RWPE1 (cell line): ENCODE measurements around the gene ATXN7L2.

Source experiments
- CTCF ChIA-PET: fragments of 350-600 bp; sonication (Branson Sonifier 250); formaldehyde crosslinking; extraction: SDS; loops from one replicate; lab custom pipeline; 2021; lab: Yijun Ruan, JAX
- POLR2A ChIA-PET: fragments of 400-600 bp; formaldehyde crosslinking; extraction: SDS; loops from one replicate; lab custom pipeline; 2020; ENCODE audit warnings: antibody characterized with exemption; ENCODE audit not compliant: low non-redundant PET; lab: Yijun Ruan, JAX
- DNase-seq: peaks from one replicate; pipeline ENCODE4 v3.0.0; 2012; ENCODE audit warnings: low spot score
- H3K27ac ChIP-seq: fragments of 450-650 bp; 2 replicates; pipeline ENCODE4 v1.5.1; 2017
- CTCF ChIP-seq: fragments of 450-650 bp; conservative IDR thresholded peaks from 2 replicates; pipeline ENCODE4 v1.5.1; 2017; ENCODE audit warnings: low read depth, mild to moderate bottlenecking

ATXN7L2 gene

GRCh38 chr1:109509176-109510134 lies 25.8 kb downstream of the ATXN7L2 start, which contains the start of gene AMIGO1:
Gene AMIGO1 (minus strand): TSS chr1:109509727. CDS start chr1:109508912, 815 bp downstream.
- no peak for TF ChIP-seq CTCF
- ChIA-PET POLR2A (interaction anchor here (0.6 kb wide), 1 partner anchor 12 kb away, joined by 3 read pairs; no protein-coding TSS in a partner anchor), CTCF (interaction anchor here (0.6 to 6.9 kb wide), 4 partner anchors 13 to 23 kb away, joined by 3 to 41 read pairs (median 6); partner anchors contain the start of gene CYB561D1)
- peak; percentile 67 for DNase-seq
- H3K27ac ChIP-seq, result peak within 1 kb of the TSS; percentile 30; the same call in 1 of the 2 replicates

GRCh38 chr1:109513110-109513710 lies 29.5 kb downstream of the ATXN7L2 start:
- H3K27ac ChIP-seq, result no peak overlapping the region
- no peak for DNase-seq
- no peak for TF ChIP-seq CTCF
- ChIA-PET CTCF (interaction anchor here (0.5 to 1.6 kb wide), 3 partner anchors 19 to 126 kb away, joined by 3 to 8 read pairs (median 3); partner anchors contain the start of gene CYB561D1), POLR2A (no interaction called here)

- H3K27ac ChIP-seq, result no peak overlapping the region
- no peak for TF ChIP-seq CTCF
- DNase-seq, result no peak
- POLR2A ChIA-PET, result no interaction called here
- CTCF ChIA-PET, result interaction anchor here (1.0 to 1.6 kb wide), 3 partner anchors 17 to 126 kb away, joined by 3 to 11 read pairs (median 4); no protein-coding TSS in a partner anchor
These were observed 31.1 kb downstream of the ATXN7L2 start for GRCh38 chr1:109514846-109515245.

GRCh38 chr1:109516872-109517271 lies 33.2 kb downstream of the ATXN7L2 start:
- H3K27ac ChIP-seq, result no peak overlapping the region
- no peak for TF ChIP-seq CTCF
- DNase-seq, result no peak
- CTCF ChIA-PET, result interaction anchor here (0.8 to 1.2 kb wide), 2 partner anchors 15 to 95 kb away, joined by 3 read pairs; no protein-coding TSS in a partner anchor
- POLR2A ChIA-PET, result no interaction called here

- no peak overlapping the region for H3K27ac ChIP-seq
These were observed 33.6 kb downstream of the ATXN7L2 start for GRCh38 chr1:109517337-109517736.

More at GRCh38 chr1:109517337-109517736, 33.6 kb downstream of the ATXN7L2 start:
- no peak for DNase-seq
- ChIA-PET CTCF (interaction anchor here (1.2 kb wide), 1 partner anchor 15 kb away, joined by 3 read pairs; no protein-coding TSS in a partner anchor), POLR2A (no interaction called here)
- no peak for TF ChIP-seq CTCF
